B cell (primary cell): Measurements from ENCODE around the gene INA. TPM values are rescaled to one million over a fixed set of nuclear protein-coding genes. Genes with fewer than 3 reads are reported as not detected.

Source experiments
- ATAC-seq: fragments of 200-7000 bp; cut with Tn5 transposase; one replicate; pipeline ENCODE4 v1.10.0; 2021; ENCODE audit warnings: low read depth, mild to moderate bottlenecking, moderate number of reproducible peaks, moderate library complexity
- CTCF ChIA-PET: fragments of 350-600 bp; sonication (Branson Sonifier 250); formaldehyde crosslinking; loops from one replicate; lab custom pipeline; 2021; ENCODE audit warnings: antibody characterized with exemption, inconsistent platforms; lab: Charles Lee
- POLR2A ChIA-PET: fragments of 350-600 bp; sonication (Branson Sonifier 250); formaldehyde crosslinking; loops from one replicate; lab custom pipeline; 2021; ENCODE audit warnings: antibody characterized with exemption; lab: Charles Lee
- DNase-seq: peaks from one replicate; pipeline ENCODE4 v3.0.0; 2013
- H2AFZ ChIP-seq: 2 replicates; pipeline ENCODE4 v1.6.1; 2012; ENCODE audit warnings: mild to moderate bottlenecking, low read depth, low read length; ENCODE audit not compliant: insufficient read depth, poor library complexity, severe bottlenecking
- H3K27ac ChIP-seq, 2 donors: 1 replicate in 1 of 2; 2 replicates in 1 of 2; pipeline ENCODE4 v1.5.1; 2012 to 2013; ENCODE audit warnings: low read length in 2 of 2, mild to moderate bottlenecking in 2 of 2, moderate library complexity in 1 of 2
- H3K27me3 ChIP-seq, 4 experiments: fragments of 200-600 bp in 1 of 4; sonication (generic) in 1 of 4; replicated peaks in 1 of 4; 1 replicate in 2 of 4; 2 replicates in 2 of 4; pipeline versions ENCODE4 v1.6.1 to v1.7.0; 2013 to 2016; ENCODE audit warnings: low read length in 3 of 4, mild to moderate bottlenecking in 2 of 4, mixed read lengths in 1 of 4, moderate library complexity in 1 of 4; ENCODE audit not compliant: insufficient read depth in 4 of 4, control insufficient read depth in 3 of 4; ENCODE audit errors: control extremely low read depth in 1 of 4
- H3K36me3 ChIP-seq, 2 experiments: replicated peaks in 1 of 2; 1 replicate in 1 of 2; 2 replicates in 1 of 2; pipeline versions ENCODE4 v1.6.1 to v1.7.1; 2013; ENCODE audit warnings: low read length in 1 of 2; ENCODE audit not compliant: insufficient read depth in 2 of 2, control insufficient read depth in 1 of 2; ENCODE audit errors: control extremely low read depth in 1 of 2, extremely low read depth in 1 of 2
- H3K4me1 ChIP-seq, 2 donors: fragments of 200-600 bp in 1 of 2; sonication (generic) in 1 of 2; 1 replicate in 1 of 2; 2 replicates in 1 of 2; pipeline versions ENCODE4 v1.5.1 to v1.6.1; 2013 to 2017; ENCODE audit warnings: low read length in 2 of 2; ENCODE audit not compliant: control insufficient read depth in 2 of 2, insufficient read depth in 2 of 2
- H3K4me2 ChIP-seq: replicated peaks from 2 replicates; pipeline ENCODE3; 2012; ENCODE audit warnings: mild to moderate bottlenecking, low read depth, low read length; ENCODE audit not compliant: poor library complexity, severe bottlenecking
- H3K4me3 ChIP-seq, 5 experiments: fragments of 200-600 bp in 1 of 5; sonication (generic) in 1 of 5; 1 replicate in 3 of 5; 2 replicates in 2 of 5; pipeline versions ENCODE4 v1.5.1 to v1.7.0; 2011 to 2016; ENCODE audit warnings: low read length in 4 of 5, mild to moderate bottlenecking in 4 of 5, low read depth in 2 of 5, control low read depth in 1 of 5, moderate library complexity in 1 of 5; ENCODE audit not compliant: insufficient read depth in 1 of 5; ENCODE audit errors: control extremely low read depth in 1 of 5, extremely low read depth in 1 of 5
- H3K79me2 ChIP-seq: fragments of 200-600 bp; sonication (generic); one replicate; pipeline ENCODE4 v1.6.0; 2016; ENCODE audit warnings: low read length; ENCODE audit not compliant: control insufficient read depth, insufficient read depth
- H3K9ac ChIP-seq: fragments of 200-600 bp; sonication (generic); 2 replicates; pipeline ENCODE4 v1.6.1; 2017; ENCODE audit warnings: mild to moderate bottlenecking, low read length, moderate library complexity
- H3K9me3 ChIP-seq, 3 donors: one replicate each; pipeline versions ENCODE4 v1.6.1 to v1.7.1; 2013; ENCODE audit warnings: low read length in 2 of 3; ENCODE audit not compliant: control insufficient read depth in 2 of 3, insufficient read depth in 1 of 3; ENCODE audit errors: control extremely low read depth in 1 of 3
- H4K20me1 ChIP-seq: 2 replicates; pipeline ENCODE4 v1.6.0; 2012; ENCODE audit warnings: mild to moderate bottlenecking, low read length; ENCODE audit not compliant: insufficient read depth, control insufficient read depth, poor library complexity, severe bottlenecking
- H3K27ac Mint-ChIP-seq: one replicate; pipeline ENCODE4 v1.8.0; 2021; ENCODE audit warnings: mixed read lengths
- H3K27me3 Mint-ChIP-seq: one replicate; pipeline ENCODE4 v1.8.0; 2021; ENCODE audit warnings: mixed read lengths
- H3K4me1 Mint-ChIP-seq: one replicate; pipeline ENCODE4 v1.8.0; 2021; ENCODE audit warnings: mixed read lengths
- H3K4me3 Mint-ChIP-seq: one replicate; pipeline ENCODE4 v1.8.0; 2021; ENCODE audit warnings: mixed read lengths
- H3K9me3 Mint-ChIP-seq: one replicate; pipeline ENCODE4 v1.8.0; 2022; ENCODE audit warnings: mixed read lengths; ENCODE audit not compliant: insufficient read depth
- CTCF ChIP-seq: fragments of 200-600 bp; IDR thresholded peaks from one replicate; pipeline ENCODE4 v1.8.0; 2022; ENCODE audit warnings: antibody characterized with exemption, mild to moderate bottlenecking
- EZH2 ChIP-seq: IDR thresholded peaks from 2 replicates; pipeline ENCODE4 v1.6.1; 2012; ENCODE audit warnings: borderline replicate concordance, low read depth, mild to moderate bottlenecking, moderate library complexity, low read length; ENCODE audit not compliant: insufficient read depth, poor library complexity, severe bottlenecking
- WGBS: methylation state at CpG from one replicate; pipeline ENCODE4 v1.1.5; 2013; ENCODE audit warnings: missing lambda C conversion rate; ENCODE audit not compliant: insufficient coverage; 5-methylcytosine and 5-hydroxymethylcytosine counted together
- intact Hi-C: fragments of 100-400 bp; cut with micrococcal nuclease; formaldehyde crosslinking; loops from one replicate; pipeline ENCODE4 v1.10.0; 2022
- polyA plus RNA-seq: library from polyadenylated mRNA; depleted of rRNA; stranded (reverse); fragments of >200 nt; gene quantifications from 2 replicates; pipeline ENCODE4 v1.2.3, GENCODE V29; 2012
- total RNA-seq, 2 donors: library from RNA; stranded (reverse); fragments of 120-200 nt in 1 of 2; gene quantifications; 1 replicate in 1 of 2; 2 replicates in 1 of 2; pipeline versions ENCODE4 v1.2.3 to v1.2.4, GENCODE V29; 2013 to 2022

Gene INA
- total and polyA plus RNA-seq, 2 donors (not counting 1 experiment from before 2014, with no cell fraction given) = 0.03 TPM; not detected in 1

- no peaks in the 10 kb centered on the region for H3K4me1 ChIP-seq
- H3K4me1 Mint-ChIP-seq = no peaks in the 10 kb centered on the region
- no peak overlapping the region for H2AFZ ChIP-seq
- CTCF ChIA-PET = no interaction called here
- POLR2A ChIA-PET = no interaction called here
- no peak overlapping the region for H3K4me3 Mint-ChIP-seq
- H3K27me3 Mint-ChIP-seq = peaks cover 58% of the 10 kb centered on the region
- H3K79me2 ChIP-seq = no peaks in the 10 kb centered on the region
- no peaks in the 10 kb centered on the region for H3K9me3 ChIP-seq
- H3K4me2 ChIP-seq = no peak overlapping the region
- H3K9ac ChIP-seq = no peak overlapping the region
- ATAC-seq (no peak), DNase-seq (no peak)
- 92% methylated on average over 3 of the region's 11 CpGs for WGBS
- intact Hi-C loops = no loop called here
- H3K9me3 Mint-ChIP-seq = no peaks in the 10 kb centered on the region
- no peak overlapping the region for H3K4me3 ChIP-seq
- H3K36me3 ChIP-seq = no peaks in the 10 kb centered on the region
- no peak overlapping the region for H3K27ac Mint-ChIP-seq
- no peaks in the 10 kb centered on the region for H4K20me1 ChIP-seq
- H3K27me3 ChIP-seq = peaks cover 0 to 38% (median 21%) of the 10 kb centered on the region in 4 experiments
- TF ChIP-seq CTCF (no peak), EZH2 (no peak)
- no peak overlapping the region for H3K27ac ChIP-seq
These were observed 7.2 kb downstream of the INA start for GRCh38 chr10:103284170-103284569.

- Histone ChIP-seq H4K20me1 (no peaks in the 10 kb centered on the region), H3K36me3 (no peaks in the 10 kb centered on the region), H3K4me1 (no peaks in the 10 kb centered on the region), H3K27me3 (peaks cover 0 to 14% (median 8%) of the 10 kb centered on the region in 4 experiments), H3K27ac (no peak overlapping the region), H2AFZ (no peak overlapping the region), H3K4me2 (no peak overlapping the region), H3K4me3 (no peak overlapping the region), H3K79me2 (no peaks in the 10 kb centered on the region), H3K9ac (no peak overlapping the region), H3K9me3 (no peaks in the 10 kb centered on the region)
- no CpG with 5 or more reads among the region's 5 CpGs for WGBS
- ATAC-seq (no peak), DNase-seq (no peak)
- Mint-ChIP-seq H3K4me1 (no peaks in the 10 kb centered on the region), H3K27ac (no peak overlapping the region), H3K27me3 (peaks cover 40% of the 10 kb centered on the region), H3K9me3 (no peaks in the 10 kb centered on the region), H3K4me3 (no peak overlapping the region)
- TF ChIP-seq CTCF (no peak), EZH2 (no peak)
- intact Hi-C loops = no loop called here
- POLR2A ChIA-PET = no interaction called here
- CTCF ChIA-PET = no interaction called here
These were observed 11.1 kb downstream of the INA start for GRCh38 chr10:103287992-103288391.
